ENCODE results near the gene GJB2.
"Not testable (repeated sequence)": the region's sequence is repeated elsewhere in the genome, so short reads cannot be mapped to it uniquely, and the experiment has no call there.

GJB2 gene

GRCh38 chr13:20159646-20160305 lies 33.0 kb downstream of the GJB2 start:
- no peak for TF ChIP-seq CTCF (conservative IDR thresholded peaks at IDR 0.05; ENCODE audit: control insufficient read depth, insufficient read depth, low read depth, low read length)
- DNase-seq (ENCODE audit: low read depth) = peak; percentile 22
- H3K4me3 ChIP-seq (ENCODE audit: control insufficient read depth, low read depth, low read length) = peak overlapping the region; percentile 53

DNA sequence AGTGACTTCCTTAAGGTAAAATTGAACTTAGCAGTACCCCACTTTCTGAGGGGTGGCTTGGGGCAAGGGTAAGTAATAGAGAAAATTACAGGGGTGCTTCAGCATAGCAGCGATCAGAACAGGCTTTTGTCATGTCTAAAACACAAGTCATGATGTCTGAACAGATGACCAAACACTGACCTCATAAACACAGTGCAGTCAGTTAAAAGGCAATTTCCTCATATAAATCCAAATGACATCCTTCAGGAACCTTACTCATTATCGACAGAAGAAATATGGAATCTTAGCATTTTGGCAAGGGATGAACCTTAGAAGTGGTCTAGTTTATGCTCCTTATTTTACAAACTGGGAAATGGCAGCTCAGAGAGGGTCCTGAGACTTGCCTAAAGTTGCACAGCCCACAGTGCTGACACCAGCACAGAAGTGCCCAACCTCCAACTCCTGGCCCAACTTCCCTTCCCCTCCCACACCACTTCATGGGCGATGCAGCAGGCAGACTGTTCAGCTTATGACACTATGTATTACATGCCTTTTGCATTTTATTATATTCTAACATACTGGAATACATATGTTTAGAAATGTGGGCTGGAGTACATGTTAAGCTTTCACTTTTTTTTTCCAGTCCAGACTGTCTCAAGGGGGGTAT lies 35.5 kb downstream of the GJB2 start:
- TF ChIP-seq CTCF (conservative IDR thresholded peaks at IDR 0.05; ENCODE audit: control insufficient read depth, insufficient read depth, low read depth, low read length) = no peak
- H3K4me3 ChIP-seq (ENCODE audit: control insufficient read depth, low read depth, low read length) = no peak overlapping the region
- no peak for DNase-seq (ENCODE audit: low read depth)

GRCh38 chr13:20156702-20157101 lies 36.0 kb downstream of the GJB2 start:
- no peak overlapping the region for H3K4me3 ChIP-seq (ENCODE audit: control insufficient read depth, low read depth, low read length)
- TF ChIP-seq CTCF (conservative IDR thresholded peaks at IDR 0.05; ENCODE audit: control insufficient read depth, insufficient read depth, low read depth, low read length) = no peak
- no peak for DNase-seq (ENCODE audit: low read depth)

DNA sequence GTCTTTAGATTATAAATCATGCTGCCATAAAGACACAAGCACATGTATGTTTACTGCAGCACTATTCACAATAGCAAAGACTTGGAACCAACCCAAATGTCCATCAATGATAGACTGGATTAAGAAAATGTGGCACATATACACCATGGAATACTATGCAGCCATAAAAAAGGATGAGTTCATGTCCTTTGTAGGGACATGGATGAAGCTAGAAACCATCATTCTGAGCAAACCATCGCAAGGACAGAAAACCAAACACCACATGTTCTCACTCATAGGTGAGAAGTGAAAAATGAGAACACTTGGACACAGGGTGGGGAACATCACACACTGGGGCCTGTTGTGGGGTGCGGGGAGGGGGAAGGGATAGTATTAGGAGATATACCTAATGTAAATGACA lies 39.4 kb downstream of the GJB2 start:
- DNase-seq (ENCODE audit: low read depth); H3K4me3 ChIP-seq (ENCODE audit: control insufficient read depth, low read depth, low read length): not testable (repeated sequence)

GRCh38 chr13:20151612-20152011 lies 41.1 kb downstream of the GJB2 start:
- DNase-seq (ENCODE audit: low read depth) = no peak
- no peak for TF ChIP-seq CTCF (conservative IDR thresholded peaks at IDR 0.05; ENCODE audit: control insufficient read depth, insufficient read depth, low read depth, low read length)
- H3K4me3 ChIP-seq (ENCODE audit: control insufficient read depth, low read depth, low read length) = no peak overlapping the region

GRCh38 chr13:20151016-20151415 lies 41.7 kb downstream of the GJB2 start:
- DNase-seq (ENCODE audit: low read depth) = no peak
- no peak for TF ChIP-seq CTCF (conservative IDR thresholded peaks at IDR 0.05; ENCODE audit: control insufficient read depth, insufficient read depth, low read depth, low read length)
- H3K4me3 ChIP-seq (ENCODE audit: control insufficient read depth, low read depth, low read length) = no peak overlapping the region

DNA sequence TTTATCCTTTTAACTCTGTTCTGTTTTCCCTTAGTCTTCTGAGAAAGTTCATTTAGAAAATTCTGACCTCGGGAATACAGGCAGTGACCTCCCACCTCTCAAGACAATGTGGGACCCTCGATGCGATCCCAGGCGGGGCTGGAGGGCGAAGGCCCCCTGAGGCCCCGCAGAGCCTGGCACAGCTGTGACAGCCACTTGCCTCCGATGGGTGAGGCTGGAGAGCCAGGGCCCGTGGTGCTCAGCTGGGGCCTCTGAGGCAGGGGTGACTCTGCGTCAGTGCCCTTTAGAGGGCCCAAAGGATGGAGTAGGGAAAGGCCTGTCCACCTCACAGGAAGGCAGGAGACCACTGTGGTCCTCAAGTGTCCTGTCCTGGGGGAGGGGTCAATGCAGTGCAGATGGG lies 42.2 kb downstream of the GJB2 start:
- no peak for DNase-seq (ENCODE audit: low read depth)
- TF ChIP-seq CTCF (conservative IDR thresholded peaks at IDR 0.05; ENCODE audit: control insufficient read depth, insufficient read depth, low read depth, low read length) = no peak
- H3K4me3 ChIP-seq (ENCODE audit: control insufficient read depth, low read depth, low read length) = no peak overlapping the region
